ENCODE data around the gene PGLYRP1.

PGLYRP1 gene

DNA sequence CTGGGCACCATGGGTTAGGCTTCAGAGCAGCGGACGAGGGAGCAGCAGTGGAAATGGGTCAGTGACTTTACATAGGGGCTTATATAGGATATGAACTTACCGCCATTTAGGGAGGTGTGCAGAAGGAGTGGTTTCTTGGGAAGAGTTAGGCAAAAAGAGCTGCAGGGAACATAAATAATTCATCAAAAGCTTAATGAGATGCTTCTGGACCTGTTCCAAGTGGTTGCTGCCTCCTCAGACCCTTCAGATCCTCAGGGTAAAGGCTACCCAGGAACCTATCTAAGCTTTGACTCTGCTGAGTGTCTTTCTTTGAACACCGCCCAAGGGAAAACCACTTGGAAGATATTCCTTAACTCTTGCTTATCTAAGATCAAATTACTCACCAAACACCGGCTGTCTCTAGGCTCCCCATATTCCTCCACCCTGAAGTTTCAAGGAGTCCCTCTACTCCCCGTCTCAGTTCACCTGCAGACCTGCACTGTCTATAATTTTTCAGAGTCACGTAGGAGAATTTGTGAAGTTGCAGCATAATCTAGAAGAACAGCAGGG is 18.2 kb upstream of the PGLYRP1 start, which contains the start of gene IGFL4:
IGFL4 (minus strand) TSS at position 51 of the 549 bp plus-strand sequence; CDS start at position 11, 40 bp downstream.
- H3K4me3 ChIP-seq (ENCODE audit: severe bottlenecking) = no peak within 1 kb of the TSS
- H3K36me3 ChIP-seq (ENCODE audit: low read depth) = no peaks in the 10 kb centered on the region
- no peaks in the 10 kb centered on the region for H3K9me3 ChIP-seq (ENCODE audit: severe bottlenecking)
- TF ChIP-seq, protein P1, sequence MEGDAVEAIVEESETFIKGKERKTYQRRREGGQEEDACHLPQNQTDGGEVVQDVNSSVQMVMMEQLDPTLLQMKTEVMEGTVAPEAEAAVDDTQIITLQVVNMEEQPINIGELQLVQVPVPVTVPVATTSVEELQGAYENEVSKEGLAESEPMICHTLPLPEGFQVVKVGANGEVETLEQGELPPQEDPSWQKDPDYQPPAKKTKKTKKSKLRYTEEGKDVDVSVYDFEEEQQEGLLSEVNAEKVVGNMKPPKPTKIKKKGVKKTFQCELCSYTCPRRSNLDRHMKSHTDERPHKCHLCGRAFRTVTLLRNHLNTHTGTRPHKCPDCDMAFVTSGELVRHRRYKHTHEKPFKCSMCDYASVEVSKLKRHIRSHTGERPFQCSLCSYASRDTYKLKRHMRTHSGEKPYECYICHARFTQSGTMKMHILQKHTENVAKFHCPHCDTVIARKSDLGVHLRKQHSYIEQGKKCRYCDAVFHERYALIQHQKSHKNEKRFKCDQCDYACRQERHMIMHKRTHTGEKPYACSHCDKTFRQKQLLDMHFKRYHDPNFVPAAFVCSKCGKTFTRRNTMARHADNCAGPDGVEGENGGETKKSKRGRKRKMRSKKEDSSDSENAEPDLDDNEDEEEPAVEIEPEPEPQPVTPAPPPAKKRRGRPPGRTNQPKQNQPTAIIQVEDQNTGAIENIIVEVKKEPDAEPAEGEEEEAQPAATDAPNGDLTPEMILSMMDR (IDR thresholded peaks at IDR 0.05; ENCODE audit: poor library complexity, severe bottlenecking) = no peak
- no peak within 1 kb of the TSS for H3K27ac ChIP-seq (ENCODE audit: poor library complexity, severe bottlenecking)
- H3K4me1 ChIP-seq (ENCODE audit: insufficient read depth, poor library complexity, severe bottlenecking) = no peaks in the 10 kb centered on the region
- ATAC-seq (ENCODE audit: low read depth) (peak; percentile 89), DNase-seq (ENCODE audit: low spot score) (no peak)
- H3K27me3 ChIP-seq (ENCODE audit: insufficient read depth, poor library complexity, severe bottlenecking) = peaks cover 25% of the 10 kb centered on the region

GRCh38 chr19:46040125-46040524 is 17.3 kb upstream of the PGLYRP1 start:
- peaks cover 25% of the 10 kb centered on the region for H3K27me3 ChIP-seq (ENCODE audit: insufficient read depth, poor library complexity, severe bottlenecking)
- no peak for ATAC-seq (ENCODE audit: low read depth)
- no peak for DNase-seq (ENCODE audit: low spot score)
- H3K4me3 ChIP-seq (ENCODE audit: severe bottlenecking) = no peak overlapping the region
- no peaks in the 10 kb centered on the region for H3K9me3 ChIP-seq (ENCODE audit: severe bottlenecking)
- TF ChIP-seq, protein P1 (IDR thresholded peaks at IDR 0.05; ENCODE audit: poor library complexity, severe bottlenecking) = no peak
- no peak overlapping the region for H3K27ac ChIP-seq (ENCODE audit: poor library complexity, severe bottlenecking)
- no peaks in the 10 kb centered on the region for H3K4me1 ChIP-seq (ENCODE audit: insufficient read depth, poor library complexity, severe bottlenecking)
- H3K36me3 ChIP-seq (ENCODE audit: low read depth) = no peaks in the 10 kb centered on the region

GRCh38 chr19:46036744-46037128 is 13.9 kb upstream of the PGLYRP1 start:
- H3K9me3 ChIP-seq (ENCODE audit: severe bottlenecking) = no peaks in the 10 kb centered on the region
- H3K36me3 ChIP-seq (ENCODE audit: low read depth) = no peaks in the 10 kb centered on the region
- H3K27ac ChIP-seq (ENCODE audit: poor library complexity, severe bottlenecking) = no peak overlapping the region
- ATAC-seq (ENCODE audit: low read depth) = peak; percentile 25; the same call in 1 of the 3 replicates
- peaks cover 11% of the 10 kb centered on the region for H3K27me3 ChIP-seq (ENCODE audit: insufficient read depth, poor library complexity, severe bottlenecking)
- no peak for DNase-seq (ENCODE audit: low spot score)
- H3K4me1 ChIP-seq (ENCODE audit: insufficient read depth, poor library complexity, severe bottlenecking) = no peaks in the 10 kb centered on the region
- H3K4me3 ChIP-seq (ENCODE audit: severe bottlenecking) = no peak overlapping the region
- TF ChIP-seq, protein P1 (IDR thresholded peaks at IDR 0.05; ENCODE audit: poor library complexity, severe bottlenecking) = no peak

GRCh38 chr19:46035986-46036743 is 13.3 kb upstream of the PGLYRP1 start:
- Histone ChIP-seq H3K36me3 (ENCODE audit: low read depth) (no peaks in the 10 kb centered on the region), H3K27ac (ENCODE audit: poor library complexity, severe bottlenecking) (no peak overlapping the region), H3K27me3 (ENCODE audit: insufficient read depth, poor library complexity, severe bottlenecking) (peaks cover 6% of the 10 kb centered on the region), H3K4me3 (ENCODE audit: severe bottlenecking) (no peak overlapping the region), H3K4me1 (ENCODE audit: insufficient read depth, poor library complexity, severe bottlenecking) (no peaks in the 10 kb centered on the region), H3K9me3 (ENCODE audit: severe bottlenecking) (no peaks in the 10 kb centered on the region)
- ATAC-seq (ENCODE audit: low read depth) (no peak), DNase-seq (ENCODE audit: low spot score) (no peak)
- TF ChIP-seq, protein P1 (IDR thresholded peaks at IDR 0.05; ENCODE audit: poor library complexity, severe bottlenecking) = no peak

DNA sequence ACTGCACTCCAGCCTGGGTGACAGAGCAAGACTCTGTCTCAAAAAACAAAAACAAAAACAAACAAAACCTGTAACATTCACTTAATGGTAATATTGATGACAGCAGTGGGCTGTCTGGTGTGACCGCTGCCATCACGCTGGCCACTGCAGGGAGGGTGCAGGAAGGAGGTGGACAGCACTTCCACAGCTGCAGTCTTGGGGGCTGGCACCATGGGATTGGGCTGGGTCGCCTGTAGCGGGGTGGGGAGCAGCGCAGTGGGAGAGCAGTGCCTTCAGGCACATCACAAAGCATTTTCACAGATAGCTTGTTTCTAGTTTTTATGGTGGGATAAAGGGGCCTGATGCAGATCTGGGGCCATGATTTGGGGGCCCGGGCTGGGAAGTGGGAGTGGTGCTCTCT is 12.7 kb upstream of the PGLYRP1 start:
- TF ChIP-seq, protein P1 (IDR thresholded peaks at IDR 0.05; ENCODE audit: poor library complexity, severe bottlenecking) = no peak
- Histone ChIP-seq H3K27ac (ENCODE audit: poor library complexity, severe bottlenecking) (no peak overlapping the region), H3K36me3 (ENCODE audit: low read depth) (no peaks in the 10 kb centered on the region), H3K27me3 (ENCODE audit: insufficient read depth, poor library complexity, severe bottlenecking) (peaks cover 6% of the 10 kb centered on the region), H3K4me1 (ENCODE audit: insufficient read depth, poor library complexity, severe bottlenecking) (no peaks in the 10 kb centered on the region), H3K9me3 (ENCODE audit: severe bottlenecking) (no peaks in the 10 kb centered on the region), H3K4me3 (ENCODE audit: severe bottlenecking) (no peak overlapping the region)
- ATAC-seq (ENCODE audit: low read depth) (no peak), DNase-seq (ENCODE audit: low spot score) (no peak)

Data from RWPE2 (cell line).